Measurements from ENCODE around the gene TSC2. TPM values are rescaled to one million over a fixed set of nuclear protein-coding genes. Genes with fewer than 3 reads are reported as not detected.
A peak's percentile ranks its signal among the peaks of the same experiment; 100 is the strongest.

Gene TSC2
- total RNA-seq, 4 donors from 2014 or later: 88.3 to 206 (median 127) TPM

DNA sequence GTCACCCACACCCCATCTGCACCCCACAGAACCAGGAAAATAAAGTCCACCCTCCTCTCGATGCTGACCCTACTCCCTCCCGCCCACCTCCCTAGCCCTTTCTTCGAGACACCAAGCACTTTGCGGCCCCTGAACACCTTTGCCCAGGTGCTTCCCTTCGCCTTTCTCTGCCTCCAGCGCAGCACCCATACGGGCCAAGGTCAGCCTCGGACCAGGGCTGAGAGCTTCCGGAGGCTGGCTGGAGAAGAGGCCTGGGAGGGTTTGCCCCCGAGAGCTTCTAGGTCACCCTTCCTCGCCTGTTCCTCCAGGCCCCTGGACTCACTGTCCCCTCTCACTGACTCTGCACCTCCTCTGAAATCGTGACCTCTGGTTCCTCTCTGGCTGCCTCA, 23.8 kb upstream of the TSC2 start:
- Histone ChIP-seq H3K36me3 (no peaks in the 10 kb centered on the region), H3K9me3 (no peaks in the 10 kb centered on the region), H3K4me1 (peaks cover 16 to 52% (median 40%) of the 10 kb centered on the region in 4 donors), H3K27ac (peak overlapping the region; percentile 74 to 77 (median 75)), H3K4me3 (peak overlapping the region in 1 of 4 donors; percentile 38), H3K27me3 (peaks cover 29% of the 10 kb centered on the region)
- intact Hi-C loops (cut with DNase I; ENCODE audit: low total_unique reads): no loop called here
- in situ Hi-C loops (cut with MboI; ENCODE audit: low pct_ligation_motif_present in 1 of 4, low pct_unique_long_range_greater_than_20kb in 1 of 4, low sequenced_read_pairs in 3 of 4): loop anchor here in 3 of 4 donors (10.0 to 25.0 kb wide), 2 partner anchors 113 to 121 kb away; partner anchors contain the start of genes RAB26 (in 3 of the 3) and PKD1 (in 1 of the 3)
- TF ChIP-seq POLR2A (IDR thresholded peaks at IDR 0.05) (no peak), POLR2AphosphoS5 (IDR thresholded peaks at IDR 0.05) (no peak), EP300 (IDR thresholded peaks at IDR 0.05; ENCODE audit: low read depth) (no peak)
- TF ChIP-seq, protein P1, sequence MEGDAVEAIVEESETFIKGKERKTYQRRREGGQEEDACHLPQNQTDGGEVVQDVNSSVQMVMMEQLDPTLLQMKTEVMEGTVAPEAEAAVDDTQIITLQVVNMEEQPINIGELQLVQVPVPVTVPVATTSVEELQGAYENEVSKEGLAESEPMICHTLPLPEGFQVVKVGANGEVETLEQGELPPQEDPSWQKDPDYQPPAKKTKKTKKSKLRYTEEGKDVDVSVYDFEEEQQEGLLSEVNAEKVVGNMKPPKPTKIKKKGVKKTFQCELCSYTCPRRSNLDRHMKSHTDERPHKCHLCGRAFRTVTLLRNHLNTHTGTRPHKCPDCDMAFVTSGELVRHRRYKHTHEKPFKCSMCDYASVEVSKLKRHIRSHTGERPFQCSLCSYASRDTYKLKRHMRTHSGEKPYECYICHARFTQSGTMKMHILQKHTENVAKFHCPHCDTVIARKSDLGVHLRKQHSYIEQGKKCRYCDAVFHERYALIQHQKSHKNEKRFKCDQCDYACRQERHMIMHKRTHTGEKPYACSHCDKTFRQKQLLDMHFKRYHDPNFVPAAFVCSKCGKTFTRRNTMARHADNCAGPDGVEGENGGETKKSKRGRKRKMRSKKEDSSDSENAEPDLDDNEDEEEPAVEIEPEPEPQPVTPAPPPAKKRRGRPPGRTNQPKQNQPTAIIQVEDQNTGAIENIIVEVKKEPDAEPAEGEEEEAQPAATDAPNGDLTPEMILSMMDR (IDR thresholded peaks at IDR 0.05): no peak
- no peak for DNase-seq
- 84 to 89% methylated on average over 6 to 12 of the region's 12 CpGs for WGBS, 2 donors (ENCODE audit: low coverage in 1 of 2)

DNA sequence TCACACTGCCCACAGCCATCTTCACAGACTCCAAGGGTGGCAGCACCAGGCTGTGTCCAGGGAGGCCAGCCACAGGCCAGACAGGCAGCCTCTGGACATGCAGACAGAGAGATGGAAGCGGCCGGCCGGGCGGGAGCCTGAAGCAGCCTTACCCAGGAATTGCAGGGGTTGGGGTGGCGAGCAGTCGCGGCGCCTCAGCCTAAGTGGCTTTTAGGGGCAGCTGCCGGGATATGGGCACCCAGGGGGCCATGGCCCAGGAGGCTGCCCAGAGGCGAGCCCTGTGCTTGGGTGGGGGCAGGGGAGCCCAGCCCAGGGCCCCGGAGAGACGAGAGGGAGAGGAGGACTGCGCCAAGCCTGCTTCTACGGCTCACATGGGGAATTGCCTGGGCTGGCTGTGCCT, 22.5 kb upstream of the TSC2 start:
- DNase-seq: no peak
- no peaks in the 10 kb centered on the region for H3K9me3 ChIP-seq
- whole genome bisulfite sequencing, 2 donors (ENCODE audit: low coverage in 1 of 2): 92% methylated on average over 14 of the region's 14 CpGs; no CpG with 5 or more reads in 1 of the 2 donors
- intact Hi-C loops (cut with DNase I; ENCODE audit: low total_unique reads) (loop anchor here (5.0 kb wide), 1 partner anchor 127 kb away; no protein-coding TSS in a partner anchor), in situ Hi-C loops (cut with MboI; ENCODE audit: low pct_ligation_motif_present in 1 of 4, low pct_unique_long_range_greater_than_20kb in 1 of 4, low sequenced_read_pairs in 3 of 4) (loop anchor here in 2 of 4 donors (10.0 kb wide), 1 partner anchor 120 kb away; the partner anchor contains the start of gene RAB26 (in 2 of the 2))
- no peak overlapping the region for H3K4me3 ChIP-seq
- H3K4me1 ChIP-seq: peaks cover 12 to 44% (median 32%) of the 10 kb centered on the region in 4 donors
- H3K27me3 ChIP-seq: peaks cover 17% of the 10 kb centered on the region
- peak overlapping the region in 1 of 4 donors; percentile 84 for H3K27ac ChIP-seq
- TF ChIP-seq POLR2AphosphoS5 (IDR thresholded peaks at IDR 0.05) (no peak), POLR2A (IDR thresholded peaks at IDR 0.05) (no peak)
- H3K36me3 ChIP-seq: no peaks in the 10 kb centered on the region

DNA sequence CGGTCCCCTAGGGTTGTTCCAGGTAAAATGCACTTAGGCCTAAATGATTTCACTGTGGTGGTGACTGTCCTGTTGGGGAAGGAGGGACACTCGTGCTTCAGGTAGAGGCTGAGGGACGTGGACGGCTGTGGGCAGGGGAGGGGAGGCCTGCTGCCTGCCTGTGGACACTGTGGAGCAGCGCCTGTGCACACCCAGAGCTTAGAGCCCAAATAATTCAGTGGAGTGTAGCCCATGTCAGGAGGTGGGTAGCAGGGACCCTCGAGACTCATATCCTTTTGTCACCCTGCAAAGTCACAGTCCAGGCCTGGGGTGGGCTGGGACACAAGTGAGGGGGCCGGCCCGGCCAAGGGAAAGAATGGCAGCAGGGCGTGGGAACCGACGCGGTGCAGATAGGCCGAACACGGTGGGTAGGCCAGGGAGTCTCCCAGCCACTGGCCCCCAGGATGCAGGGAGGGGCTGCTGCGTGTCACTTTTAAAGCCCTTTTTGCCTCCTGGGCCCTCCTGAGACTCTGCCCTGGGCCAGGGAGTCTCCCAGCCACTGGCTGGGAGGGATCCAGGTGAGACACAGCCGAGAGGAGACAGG, 21.8 kb upstream of the TSC2 start:
- TF ChIP-seq EP300 (IDR thresholded peaks at IDR 0.05; ENCODE audit: low read depth) (no peak), POLR2A (IDR thresholded peaks at IDR 0.05) (no peak), POLR2AphosphoS5 (IDR thresholded peaks at IDR 0.05) (no peak)
- TF ChIP-seq, protein P1 (IDR thresholded peaks at IDR 0.05): no peak
- Histone ChIP-seq H3K4me1 (peaks cover 9 to 39% (median 26%) of the 10 kb centered on the region in 4 donors), H3K27me3 (peaks cover 9% of the 10 kb centered on the region), H3K27ac (peak overlapping the region; percentile 61 to 84 (median 66)), H3K4me3 (peak overlapping the region in 3 of 4 donors; percentile 50 to 79 (median 68)), H3K9me3 (no peaks in the 10 kb centered on the region), H3K36me3 (no peaks in the 10 kb centered on the region)
- no peak for DNase-seq
- whole genome bisulfite sequencing, 2 donors (ENCODE audit: low coverage in 1 of 2): 63% methylated on average over 16 of the region's 16 CpGs; no CpG with 5 or more reads in 1 of the 2 donors
- in situ Hi-C loops (cut with MboI; ENCODE audit: low pct_ligation_motif_present in 1 of 4, low pct_unique_long_range_greater_than_20kb in 1 of 4, low sequenced_read_pairs in 3 of 4) (loop anchor here in 2 of 4 donors (10.0 kb wide), 1 partner anchor 119 kb away; the partner anchor contains the start of gene RAB26 (in 2 of the 2)), intact Hi-C loops (cut with DNase I; ENCODE audit: low total_unique reads) (loop anchor here (5.0 kb wide), 1 partner anchor 126 kb away; no protein-coding TSS in a partner anchor)

DNA sequence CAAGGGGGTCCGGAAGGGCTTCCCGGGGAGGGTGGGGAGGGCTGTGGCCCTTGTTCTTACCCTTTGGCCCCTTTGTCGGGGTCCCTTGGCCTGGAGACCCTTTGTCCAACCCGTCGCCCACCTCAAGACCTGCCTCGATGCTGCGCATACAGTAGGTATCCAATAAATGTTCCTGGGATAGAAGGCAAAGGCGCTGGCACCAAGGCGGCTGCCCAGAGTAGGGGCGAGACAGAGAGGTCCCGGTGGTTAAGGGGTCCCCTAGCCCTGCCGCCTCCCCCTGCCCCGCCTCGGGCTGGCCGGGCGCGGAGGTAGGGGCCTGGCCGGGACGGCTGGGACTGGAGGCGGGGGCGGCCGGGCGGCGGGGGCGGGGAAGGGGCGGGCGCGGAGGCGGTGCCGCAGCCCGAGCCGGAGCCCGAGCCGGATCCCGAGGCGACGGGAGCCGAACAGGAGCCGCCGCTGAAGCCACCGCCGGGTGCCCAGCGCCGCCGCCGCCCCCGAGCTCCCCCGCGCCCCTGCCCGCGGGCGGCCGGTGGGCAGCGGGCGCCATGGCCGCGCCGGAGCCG, 21.2 kb upstream of the TSC2 start, which contains the start of gene NHERF2:
Gene NHERF2 (plus strand): TSS at position 442 of the 563 bp plus-strand sequence. CDS start 104 bp downstream, at position 546.
- intact Hi-C loops (cut with DNase I; ENCODE audit: low total_unique reads): loop anchor here (5.0 kb wide), 1 partner anchor 126 kb away; no protein-coding TSS in a partner anchor
- in situ Hi-C loops (cut with MboI; ENCODE audit: low pct_ligation_motif_present in 1 of 4, low pct_unique_long_range_greater_than_20kb in 1 of 4, low sequenced_read_pairs in 3 of 4): loop anchor here in 2 of 4 donors (10.0 kb wide), 1 partner anchor 118 kb away; the partner anchor contains the start of gene RAB26 (in 2 of the 2)
- Histone ChIP-seq H3K36me3 (no peaks in the 10 kb centered on the region), H3K9me3 (no peaks in the 10 kb centered on the region), H3K27ac (peak within 1 kb of the TSS; percentile 72 to 84 (median 82)), H3K27me3 (peaks cover 4% of the 10 kb centered on the region), H3K4me1 (peaks cover 9 to 39% (median 26%) of the 10 kb centered on the region in 4 donors), H3K4me3 (peak within 1 kb of the TSS; percentile 57 to 79 (median 65))
- TF ChIP-seq POLR2AphosphoS5 (IDR thresholded peaks at IDR 0.05) (no peak), EP300 (IDR thresholded peaks at IDR 0.05; ENCODE audit: low read depth) (no peak)
- WGBS, 2 donors (ENCODE audit: low coverage in 1 of 2): 20% methylated on average over 17 of the region's 59 CpGs; no CpG with 5 or more reads in 1 of the 2 donors
- peak; percentile 57 for DNase-seq

Measured in transverse colon (tissue), 4 donors.